Keratinocyte (primary cell): ENCODE results near the gene FBN1.

ENCODE experiments used
- EZH2 ChIP-seq: IDR thresholded peaks from one replicate; pipeline ENCODE4 v1.6.1; 2012; ENCODE audit warnings: inconsistent platforms, mild to moderate bottlenecking, low read length, moderate library complexity
- TF ChIP-seq, protein P1 (sequence below), 3 experiments: IDR thresholded peaks in 1 of 3; conservative IDR thresholded peaks in 1 of 3; optimal IDR thresholded peaks in 1 of 3; 2 replicates in 2 of 3; 3 replicates in 1 of 3; pipeline versions ENCODE3 to v1.5.1; 2011; ENCODE audit warnings: low read length in 3 of 3, mild to moderate bottlenecking in 3 of 3, moderate library complexity in 2 of 3, control low read depth in 1 of 3, inconsistent platforms in 1 of 3; ENCODE audit not compliant: insufficient read depth in 2 of 3; ENCODE audit errors: extremely low read depth in 1 of 3

DNA sequence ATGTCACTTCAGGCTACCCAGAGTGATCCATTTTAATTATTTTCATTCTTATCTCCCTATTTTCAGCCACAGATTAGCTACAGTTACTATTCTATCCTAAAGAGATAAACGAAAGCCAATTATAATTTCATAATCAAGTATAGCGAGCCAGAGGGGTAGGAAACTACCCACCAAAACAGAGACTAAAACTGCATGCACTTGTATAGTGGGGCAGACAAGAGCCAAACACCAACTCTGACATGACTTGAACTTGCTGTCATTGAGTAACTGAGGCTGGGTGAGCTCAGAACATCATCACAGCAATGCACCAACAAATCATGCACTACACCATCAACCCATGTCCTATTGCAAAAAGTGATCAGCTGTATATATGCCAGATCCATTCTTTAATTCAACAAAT lies 64.8 kb downstream of the FBN1 start:
- TF ChIP-seq, protein P1, sequence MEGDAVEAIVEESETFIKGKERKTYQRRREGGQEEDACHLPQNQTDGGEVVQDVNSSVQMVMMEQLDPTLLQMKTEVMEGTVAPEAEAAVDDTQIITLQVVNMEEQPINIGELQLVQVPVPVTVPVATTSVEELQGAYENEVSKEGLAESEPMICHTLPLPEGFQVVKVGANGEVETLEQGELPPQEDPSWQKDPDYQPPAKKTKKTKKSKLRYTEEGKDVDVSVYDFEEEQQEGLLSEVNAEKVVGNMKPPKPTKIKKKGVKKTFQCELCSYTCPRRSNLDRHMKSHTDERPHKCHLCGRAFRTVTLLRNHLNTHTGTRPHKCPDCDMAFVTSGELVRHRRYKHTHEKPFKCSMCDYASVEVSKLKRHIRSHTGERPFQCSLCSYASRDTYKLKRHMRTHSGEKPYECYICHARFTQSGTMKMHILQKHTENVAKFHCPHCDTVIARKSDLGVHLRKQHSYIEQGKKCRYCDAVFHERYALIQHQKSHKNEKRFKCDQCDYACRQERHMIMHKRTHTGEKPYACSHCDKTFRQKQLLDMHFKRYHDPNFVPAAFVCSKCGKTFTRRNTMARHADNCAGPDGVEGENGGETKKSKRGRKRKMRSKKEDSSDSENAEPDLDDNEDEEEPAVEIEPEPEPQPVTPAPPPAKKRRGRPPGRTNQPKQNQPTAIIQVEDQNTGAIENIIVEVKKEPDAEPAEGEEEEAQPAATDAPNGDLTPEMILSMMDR (optimal IDR thresholded peaks at IDR 0.05 in 1 of 3, IDR thresholded peaks at IDR 0.05 in 1 of 3, conservative IDR thresholded peaks at IDR 0.05 in 1 of 3; ENCODE audit: extremely low read depth in 1 of 3, insufficient read depth in 2 of 3, low read length in 3 of 3), result no peak
- TF ChIP-seq EZH2, result no peak
